H1 (cell line): Measurements from ENCODE around the gene PRRC1. TPM values are rescaled to one million over a fixed set of nuclear protein-coding genes. Genes with fewer than 3 reads are reported as not detected.

Source experiments
- CTCF ChIA-PET: fragments of 300-600 bp; sonication (Branson Sonifier 250); formaldehyde crosslinking; loops from one replicate; lab custom pipeline; 2021; ENCODE audit not compliant: partially characterized antibody; lab: Charles Lee
- POLR2A ChIA-PET: fragments of 300-600 bp; sonication (Branson Sonifier 250); formaldehyde crosslinking; loops from one replicate; lab custom pipeline; 2021; ENCODE audit warnings: inconsistent platforms; ENCODE audit not compliant: partially characterized antibody; lab: Charles Lee
- DNase-seq, 2 experiments: peaks; one replicate each; pipeline versions ENCODE4 v3.0.0 to v3.0.0-alpha.2; 2010 to 2022; ENCODE audit warnings: low spot score in 2 of 2, low read depth in 1 of 2, mixed read lengths in 1 of 2
- FAIRE-seq: peaks from 2 replicates; lab custom pipeline; 2011; peaks lifted over from hg19 to GRCh38; lab: Jason Lieb, UNC
- H2AFZ ChIP-seq: 2 replicates; pipeline ENCODE4 v1.8.1; 2012; ENCODE audit warnings: low read length, inconsistent platforms
- H2AK5ac ChIP-seq: 2 replicates; pipeline ENCODE4 v1.6.1; 2013; ENCODE audit warnings: low read depth, low read length
- H2BK120ac ChIP-seq: replicated peaks from 2 replicates; pipeline ENCODE3; 2013; ENCODE audit warnings: low read depth, low read length, inconsistent platforms
- H2BK12ac ChIP-seq: 2 replicates; pipeline ENCODE4 v1.6.1; 2013; ENCODE audit warnings: low read depth, low read length
- H2BK15ac ChIP-seq: 2 replicates; pipeline ENCODE4 v1.6.1; 2013; ENCODE audit warnings: low read length
- H2BK20ac ChIP-seq: 2 replicates; pipeline ENCODE4 v1.6.1; 2013; ENCODE audit warnings: low read length
- H2BK5ac ChIP-seq: 2 replicates; pipeline ENCODE4 v1.6.1; 2013; ENCODE audit warnings: low read depth, low read length
- H3K14ac ChIP-seq: 2 replicates; pipeline ENCODE4 v1.6.1; 2013; ENCODE audit warnings: inconsistent platforms; ENCODE audit not compliant: insufficient read length
- H3K18ac ChIP-seq: 2 replicates; pipeline ENCODE4 v1.6.1; 2013; ENCODE audit warnings: low read length; ENCODE audit errors: extremely low read depth
- H3K23ac ChIP-seq: 2 replicates; pipeline ENCODE4 v1.6.1; 2013; ENCODE audit warnings: inconsistent platforms; ENCODE audit not compliant: insufficient read length
- H3K23me2 ChIP-seq: 2 replicates; pipeline ENCODE4 v1.6.1; 2013; ENCODE audit warnings: low read depth, low read length
- H3K27ac ChIP-seq: 2 replicates; pipeline ENCODE4 v1.6.1; 2011; ENCODE audit warnings: low read depth, low read length, inconsistent platforms
- H3K27me3 ChIP-seq, 4 experiments: replicated peaks in 1 of 4; 1 replicate in 1 of 4; 2 replicates in 3 of 4; pipeline versions ENCODE4 v1.6.1 to v1.8.1; 2011 to 2013; ENCODE audit warnings: low read length in 3 of 4, mild to moderate bottlenecking in 3 of 4, inconsistent platforms in 2 of 4, mixed read lengths in 2 of 4, moderate library complexity in 1 of 4; ENCODE audit not compliant: control insufficient read depth in 3 of 4, insufficient read depth in 3 of 4; ENCODE audit errors: extremely low read depth in 1 of 4
- H3K36me3 ChIP-seq, 4 experiments: 2 replicates each; pipeline versions ENCODE4 v1.6.1 to v1.8.1; 2011 to 2013; ENCODE audit warnings: mild to moderate bottlenecking in 4 of 4, low read length in 3 of 4, moderate library complexity in 2 of 4, control low read depth in 1 of 4, inconsistent platforms in 1 of 4; ENCODE audit not compliant: insufficient read depth in 4 of 4, control insufficient read depth in 2 of 4
- H3K4ac ChIP-seq: replicated peaks from 2 replicates; pipeline ENCODE3; 2013; ENCODE audit warnings: low read length, low read depth, mixed read lengths, inconsistent platforms; ENCODE audit not compliant: insufficient read length
- H3K4me1 ChIP-seq, 4 experiments: replicated peaks in 1 of 4; 1 replicate in 1 of 4; 2 replicates in 3 of 4; pipeline versions ENCODE4 v1.6.1 to v1.8.1; 2011 to 2013; ENCODE audit warnings: low read length in 3 of 4, inconsistent platforms in 2 of 4, mixed read lengths in 1 of 4; ENCODE audit not compliant: insufficient read depth in 4 of 4, control insufficient read depth in 3 of 4
- H3K4me2 ChIP-seq, 2 experiments: 2 replicates each; pipeline versions ENCODE4 v1.6.1 to v1.8.1; 2011 to 2013; ENCODE audit warnings: low read depth in 2 of 2, low read length in 2 of 2, control low read depth in 1 of 2, inconsistent platforms in 1 of 2, mild to moderate bottlenecking in 1 of 2; ENCODE audit not compliant: insufficient read depth in 1 of 2
- H3K4me3 ChIP-seq, 4 experiments: fragments of 200-600, 300-600 bp in 1 of 4; sonication (generic), shearing (Covaris generic), sonication (Bioruptor Twin) in 1 of 4; 2 replicates each; pipeline versions ENCODE4 v1.5.1 to v1.8.1; 2011 to 2016; ENCODE audit warnings: low read length in 4 of 4, low read depth in 3 of 4, control low read depth in 2 of 4, inconsistent platforms in 2 of 4, mild to moderate bottlenecking in 2 of 4, mixed read lengths in 1 of 4, moderate library complexity in 1 of 4; ENCODE audit not compliant: insufficient read depth in 2 of 4; ENCODE audit errors: extremely low read depth in 1 of 4
- H3K56ac ChIP-seq: replicated peaks from 2 replicates; pipeline ENCODE3; 2013; ENCODE audit warnings: low read depth, mild to moderate bottlenecking, mixed read lengths, low read length, inconsistent platforms; ENCODE audit not compliant: insufficient read length
- H3K79me1 ChIP-seq: 2 replicates; pipeline ENCODE4 v1.6.1; 2013; ENCODE audit warnings: low read depth, low read length, control low read depth
- H3K79me2 ChIP-seq, 2 experiments: 2 replicates each; pipeline versions ENCODE4 v1.6.1 to v1.8.1; 2012 to 2013; ENCODE audit warnings: low read length in 2 of 2, mild to moderate bottlenecking in 2 of 2, inconsistent platforms in 1 of 2; ENCODE audit not compliant: insufficient read depth in 2 of 2, control insufficient read depth in 1 of 2
- H3K9ac ChIP-seq, 4 experiments: replicated peaks in 1 of 4; 1 replicate in 1 of 4; 2 replicates in 3 of 4; pipeline versions ENCODE4 v1.6.1 to v1.8.1; 2011 to 2013; ENCODE audit warnings: low read depth in 3 of 4, low read length in 3 of 4, control low read depth in 2 of 4, mild to moderate bottlenecking in 2 of 4, moderate library complexity in 2 of 4, inconsistent platforms in 1 of 4; ENCODE audit errors: extremely low read depth in 1 of 4
- H3K9me3 ChIP-seq, 2 experiments: 2 replicates each; pipeline versions ENCODE4 v1.6.1 to v1.8.1; 2012 to 2013; ENCODE audit warnings: mild to moderate bottlenecking in 2 of 2, moderate library complexity in 2 of 2, control low read depth in 1 of 2, inconsistent platforms in 1 of 2, low read depth in 1 of 2, low read length in 1 of 2, mixed read lengths in 1 of 2; ENCODE audit not compliant: insufficient read depth in 2 of 2
- H4K20me1 ChIP-seq, 2 experiments: replicated peaks in 1 of 2; 2 replicates each; pipeline versions ENCODE3 to v1.8.1; 2011 to 2013; ENCODE audit warnings: inconsistent platforms in 2 of 2, low read length in 2 of 2, mild to moderate bottlenecking in 1 of 2; ENCODE audit not compliant: insufficient read depth in 2 of 2, control insufficient read depth in 1 of 2
- H4K5ac ChIP-seq: 2 replicates; pipeline ENCODE4 v1.6.1; 2013; ENCODE audit warnings: low read length, low read depth, mixed read lengths, inconsistent platforms; ENCODE audit not compliant: insufficient read length
- H4K8ac ChIP-seq: 2 replicates; pipeline ENCODE4 v1.8.0; 2013; ENCODE audit warnings: mild to moderate bottlenecking, moderate library complexity, low read length, inconsistent platforms; ENCODE audit not compliant: insufficient read depth; ENCODE audit errors: extremely low read depth
- H4K91ac ChIP-seq: replicated peaks from 2 replicates; pipeline ENCODE3; 2013; ENCODE audit warnings: low read length, mixed read lengths, inconsistent platforms; ENCODE audit not compliant: insufficient read length
- CBX8 ChIP-seq: fragments of 300-800, 300-1000 bp; sonication (generic); IDR thresholded peaks from 2 replicates; pipeline ENCODE4 v1.7.1; 2016; ENCODE audit warnings: low read depth, low read length, borderline replicate concordance
- CEBPB ChIP-seq: IDR thresholded peaks from 2 replicates; pipeline ENCODE4 v1.6.1; 2012; ENCODE audit warnings: low read depth, low read length
- EGR1 ChIP-seq: IDR thresholded peaks from 2 replicates; pipeline ENCODE4 v1.6.1; 2011; ENCODE audit warnings: low read depth, low read length, borderline replicate concordance
- EZH2 ChIP-seq: fragments of 200-600 bp; sonication (generic); IDR thresholded peaks from 2 replicates; pipeline ENCODE4 v1.7.1; 2012; ENCODE audit warnings: low read depth, mild to moderate bottlenecking, moderate library complexity, low read length, inconsistent platforms; ENCODE audit not compliant: severe bottlenecking
- JUN ChIP-seq: IDR thresholded peaks from 2 replicates; pipeline ENCODE4 v1.6.1; 2011; ENCODE audit warnings: low read depth, mild to moderate bottlenecking, improper control_type of control experiment, low read length
- KDM1A ChIP-seq: fragments of 200-600, 300-600 bp; sonication (generic); IDR thresholded peaks from 2 replicates; pipeline ENCODE4 v1.7.1; 2016; ENCODE audit warnings: mild to moderate bottlenecking, low read length, borderline replicate concordance
- POLR2A ChIP-seq, 2 experiments: IDR thresholded peaks; 1 replicate in 1 of 2; 2 replicates in 1 of 2; pipeline ENCODE4 v1.6.1; 2011; ENCODE audit warnings: low read depth in 2 of 2, low read length in 2 of 2, mild to moderate bottlenecking in 2 of 2; ENCODE audit errors: control extremely low read depth in 1 of 2
- POLR2AphosphoS5 ChIP-seq: IDR thresholded peaks from 2 replicates; pipeline ENCODE4 v1.6.1; 2011; ENCODE audit warnings: low read depth, low read length
- RBBP5 ChIP-seq: IDR thresholded peaks from 2 replicates; pipeline ENCODE4 v1.7.1; 2012; ENCODE audit warnings: low read depth, mild to moderate bottlenecking, inconsistent platforms, low read length, moderate library complexity, borderline replicate concordance
- RFX5 ChIP-seq: IDR thresholded peaks from 2 replicates; pipeline ENCODE4 v1.6.1; 2011; ENCODE audit warnings: low read depth, low read length, improper control_type of control experiment, borderline replicate concordance
- SIN3A ChIP-seq, 2 experiments: IDR thresholded peaks in 1 of 2; conservative IDR thresholded peaks in 1 of 2; 2 replicates each; pipeline ENCODE4 v1.6.1; 2011 to 2012; ENCODE audit warnings: low read length in 2 of 2, improper control_type of control experiment in 1 of 2, low read depth in 1 of 2, mild to moderate bottlenecking in 1 of 2
- SIX5 ChIP-seq: IDR thresholded peaks from 2 replicates; pipeline ENCODE4 v1.6.1; 2011; ENCODE audit warnings: mild to moderate bottlenecking, low read depth, low read length
- SP1 ChIP-seq: IDR thresholded peaks from 2 replicates; pipeline ENCODE4 v1.6.1; 2011; ENCODE audit warnings: low read depth, low read length
- YY1 ChIP-seq: IDR thresholded peaks from 2 replicates; pipeline ENCODE4 v1.6.1; 2011; ENCODE audit warnings: low read depth, mild to moderate bottlenecking, low read length
- ZNF274 ChIP-seq: IDR thresholded peaks from 2 replicates; pipeline ENCODE4 v1.7.0; 2012; ENCODE audit warnings: low read length, borderline replicate concordance; ENCODE audit errors: extremely low read depth
- WGBS, 2 experiments: shearing (Covaris generic) in 1 of 2; methylation state at CpG; one replicate each; pipeline versions ENCODE4 v1.1.6 to v1.1.7; 2013 to 2015; ENCODE audit warnings: low lambda C conversion rate in 2 of 2, mixed read lengths in 2 of 2, inconsistent platforms in 1 of 2, low coverage in 1 of 2, missing lambda C conversion rate in 1 of 2; ENCODE audit not compliant: insufficient replicate concordance in 2 of 2, insufficient coverage in 1 of 2, insufficient read length in 1 of 2; ENCODE audit errors: extremely low coverage in 1 of 2, missing lambda C conversion rate in 1 of 2; 5-methylcytosine and 5-hydroxymethylcytosine counted together
- polyA plus RNA-seq, 7 experiments: library from polyadenylated mRNA; depleted of rRNA in 3 of 7; stranded (reverse) in 5 of 7; unstranded in 2 of 7; fragments of >200 nt in 5 of 7; fragments of 200-250 nt in 2 of 7; gene quantifications; 1 replicate in 5 of 7; 2 replicates in 1 of 7; 4 replicates in 1 of 7; pipeline versions ENCODE4 v1.2.1 to v1.2.3, GENCODE V29; 2011 to 2013; ENCODE audit warnings: missing spikeins in 2 of 7, mixed read lengths in 2 of 7
- total RNA-seq: library from RNA; stranded (reverse); fragmentation: NEBNext Ultra II Directional; extraction: Animal tissue kit (Norgen Biotek cat#: 25700); gene quantifications from 2 replicates; pipeline ENCODE4 v1.2.1, GENCODE V29; 2021

The PRRC1 gene
- total and polyA plus RNA-seq, 2 of the 8 experiments (the other 6 are each of a cell fraction or from before 2014, with no cell fraction given): 54.6 to 78.6 TPM

DNA sequence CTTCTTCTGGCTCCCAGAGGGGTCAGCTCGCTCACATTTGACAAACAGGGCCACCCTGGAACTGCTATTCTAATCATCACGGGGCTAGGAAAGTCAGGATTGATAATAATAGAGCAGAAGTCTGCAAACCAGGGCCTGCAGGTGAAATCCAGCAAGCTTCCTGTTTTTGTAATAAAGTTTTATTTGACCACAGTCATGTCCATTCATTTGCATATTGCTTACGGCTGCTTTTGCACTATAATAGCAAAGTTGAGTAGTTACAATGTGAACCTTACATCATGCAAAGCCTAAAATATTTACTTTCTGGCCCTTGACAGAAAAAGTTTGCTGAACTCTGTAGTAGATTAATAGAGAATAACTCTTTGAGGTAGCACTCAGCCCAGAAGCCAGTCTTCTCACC lies 68.2 kb downstream of the PRRC1 start:
- no peak overlapping the region for H3K9ac ChIP-seq
- no peak overlapping the region for H4K8ac ChIP-seq
- WGBS, 2 experiments: 66% methylated on average over 3 of the region's 3 CpGs; no CpG with 5 or more reads in 1 of the 2 experiments
- CTCF ChIA-PET: interaction anchor here (1.0 to 1.8 kb wide), 4 partner anchors 10 to 21 kb away, joined by 3 to 6 read pairs (median 4); no protein-coding TSS in a partner anchor
- H2BK5ac ChIP-seq: no peak overlapping the region
- H2AK5ac ChIP-seq: no peak overlapping the region
- H4K20me1 ChIP-seq: no peaks in the 10 kb centered on the region
- no peak for TF ChIP-seq SP1
- no peak for TF ChIP-seq CBX8
- TF ChIP-seq KDM1A: no peak
- no peak for TF ChIP-seq SIX5
- no peak for TF ChIP-seq JUN
- TF ChIP-seq CEBPB: no peak
- TF ChIP-seq SIN3A (conservative IDR thresholded peaks at IDR 0.05 in 1 of 2, IDR thresholded peaks at IDR 0.05 in 1 of 2; ENCODE audit: low read depth in 1 of 2, low read length in 2 of 2): no peak
- no peak for TF ChIP-seq POLR2AphosphoS5
- no peak for TF ChIP-seq ZNF274
- TF ChIP-seq RBBP5: no peak
- no peak for TF ChIP-seq POLR2A (IDR thresholded peaks at IDR 0.05; ENCODE audit: control extremely low read depth in 1 of 2, low read depth in 2 of 2, low read length in 2 of 2)
- no peak for TF ChIP-seq EGR1
- TF ChIP-seq YY1: no peak
- TF ChIP-seq RFX5: no peak
- no peak for TF ChIP-seq EZH2
- TF ChIP-seq, all 59 proteins: peak for 0
- Histone ChIP-seq H3K27me3 (no peaks in the 10 kb centered on the region), H2BK120ac (no peak overlapping the region), H2BK20ac (no peak overlapping the region), H2BK12ac (no peak overlapping the region), H3K14ac (no peak overlapping the region), H3K27ac (no peak overlapping the region), H3K4me2 (no peak overlapping the region), H3K36me3 (no peaks in the 10 kb centered on the region), H3K4me1 (peaks cover 3 to 13% (median 5%) of the 10 kb centered on the region in 4 experiments; a peak in 6 of 7 replicates), H2AFZ (peak overlapping the region; percentile 55; the same call in 1 of the 2 replicates), H3K23ac (no peak overlapping the region), H2BK15ac (no peak overlapping the region), H4K5ac (no peak overlapping the region), H3K18ac (no peak overlapping the region), H3K4me3 (no peak overlapping the region), H3K56ac (no peak overlapping the region), H3K79me1 (no peaks in the 10 kb centered on the region), H3K9me3 (no peaks in the 10 kb centered on the region), H3K4ac (no peak overlapping the region), H3K23me2 (no peaks in the 10 kb centered on the region; the same call in 1 of the 2 replicates), H4K91ac (no peak overlapping the region), H3K79me2 (no peaks in the 10 kb centered on the region)
- DNase-seq: no peak
- POLR2A ChIA-PET: no interaction called here
- FAIRE-seq: no peak
